NK-92 treated with Interleukin-12 subunit alpha and Interleukin-12 subunit beta, amount 100 ng/mL, for 24 hours (cell line): ENCODE measurements around the gene GAS6.
"Not testable (repeated sequence)": the region's sequence is repeated elsewhere in the genome, so short reads cannot be mapped to it uniquely, and the experiment has no call there.

Experiments
- DNase-seq: peaks from one replicate; lab custom pipeline; 2025; lab: John Stamatoyannopoulos, UW

Gene GAS6

GRCh38 chr13:113867913-113868312 is 4.0 kb upstream of the GAS6 start:
- not testable (repeated sequence) for DNase-seq

GRCh38 chr13:113865427-113865826 is 1.6 kb upstream of the GAS6 start:
- no peak for DNase-seq

GRCh38 chr13:113864273-113864890 is 506 bp upstream of the GAS6 start:
- no peak for DNase-seq

- no peak for DNase-seq
Measured at GRCh38 chr13:113862931-113863523, 849 bp downstream of the GAS6 start.

GRCh38 chr13:113862191-113862930 is 1.5 kb downstream of the GAS6 start:
- DNase-seq: no peak

DNA sequence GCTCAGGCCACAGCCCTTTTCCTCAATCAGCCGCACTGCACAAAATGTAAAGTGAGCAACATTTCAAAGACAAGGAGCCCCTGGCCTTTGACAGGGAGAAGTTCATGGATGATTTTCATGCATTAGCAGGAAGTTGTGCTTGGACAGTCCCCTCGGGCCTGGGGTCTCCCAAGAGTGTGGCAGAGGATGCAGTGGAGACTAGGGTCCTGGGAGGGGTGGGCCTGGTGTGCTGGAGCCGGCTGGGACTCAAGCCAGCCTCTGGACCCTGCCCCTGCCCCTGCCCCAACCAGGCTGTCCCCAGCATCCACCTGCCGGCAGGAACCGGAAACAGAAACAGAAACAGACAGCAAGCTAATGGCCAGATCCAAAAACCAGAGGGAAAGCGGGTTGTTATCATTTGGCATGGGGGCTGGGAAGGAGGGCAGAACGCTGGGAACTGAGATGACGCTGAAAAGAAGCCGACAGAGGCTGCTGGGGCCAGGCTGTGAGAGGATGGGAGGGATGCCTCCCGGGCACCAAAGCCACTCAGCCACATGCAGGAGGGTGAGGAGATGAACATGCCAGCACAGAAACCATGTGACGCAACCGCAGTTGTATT is 2.3 kb downstream of the GAS6 start:
- DNase-seq: no peak

DNA sequence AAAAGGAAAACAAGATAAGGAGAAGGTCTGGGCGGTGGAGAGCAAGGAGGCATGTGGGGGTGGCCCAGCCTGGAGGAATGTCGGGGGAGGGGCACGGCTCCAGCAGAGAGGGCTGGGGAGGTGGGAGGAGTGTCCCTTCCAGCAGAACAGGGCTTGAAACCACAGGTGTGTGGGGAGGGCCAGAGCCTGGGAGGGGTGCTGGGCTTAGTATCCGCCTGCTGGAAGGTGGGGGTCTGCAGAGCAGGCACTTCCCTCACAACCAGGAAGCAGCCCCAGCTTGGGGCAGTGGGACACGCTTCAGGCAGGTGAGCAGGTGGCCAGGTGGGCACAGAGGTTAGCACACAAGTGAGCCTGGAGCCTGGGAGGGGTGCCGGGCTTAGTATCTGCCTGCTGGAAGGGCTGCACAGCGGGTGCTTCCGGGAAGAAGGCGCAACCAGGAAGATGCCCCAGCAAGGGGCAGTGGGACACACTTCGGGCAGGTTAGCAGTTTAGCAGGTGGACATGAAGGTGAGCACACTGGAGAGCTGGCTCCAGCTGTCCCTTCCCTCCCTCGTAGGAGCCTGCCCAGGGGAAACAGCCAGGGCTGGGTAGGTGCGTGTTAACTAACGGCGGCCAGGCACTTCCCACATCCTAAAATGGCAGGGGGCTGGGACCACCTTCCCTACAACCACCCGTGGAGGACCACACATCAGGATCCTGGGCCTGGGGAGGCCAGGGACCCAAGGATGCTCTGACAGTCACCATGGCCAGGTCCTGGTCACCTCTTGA is 3.0 kb downstream of the GAS6 start:
- no peak for DNase-seq

DNA sequence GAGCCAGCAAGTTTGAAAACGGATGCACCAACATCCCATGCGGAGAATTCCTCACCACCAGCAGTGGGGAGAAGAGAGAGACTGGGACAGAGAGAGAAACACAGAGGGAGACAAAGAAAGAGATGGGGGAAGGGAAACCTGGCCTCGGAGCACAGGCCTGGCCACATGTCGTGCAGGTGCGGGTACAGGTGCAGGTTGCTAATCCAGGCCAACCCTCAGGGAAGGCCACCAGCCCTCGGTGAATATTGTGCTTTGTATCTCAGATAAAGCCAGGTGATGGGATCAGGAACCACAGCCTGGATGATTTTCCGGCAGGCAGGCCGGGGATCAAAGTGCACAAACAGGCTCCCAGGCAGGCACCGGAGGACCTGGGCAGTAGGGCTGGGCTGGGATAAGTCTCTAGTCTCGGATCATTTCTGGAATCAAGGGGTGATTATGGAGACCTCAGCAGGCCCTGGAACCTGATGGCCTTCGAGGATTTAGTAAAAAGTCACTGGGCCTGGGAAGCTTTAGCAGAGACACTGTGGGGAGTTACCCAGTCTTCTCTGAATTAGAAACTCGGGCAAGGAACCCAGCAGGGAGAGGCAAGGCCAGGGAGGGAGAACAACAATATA is 3.7 kb downstream of the GAS6 start:
- DNase-seq: no peak

DNA sequence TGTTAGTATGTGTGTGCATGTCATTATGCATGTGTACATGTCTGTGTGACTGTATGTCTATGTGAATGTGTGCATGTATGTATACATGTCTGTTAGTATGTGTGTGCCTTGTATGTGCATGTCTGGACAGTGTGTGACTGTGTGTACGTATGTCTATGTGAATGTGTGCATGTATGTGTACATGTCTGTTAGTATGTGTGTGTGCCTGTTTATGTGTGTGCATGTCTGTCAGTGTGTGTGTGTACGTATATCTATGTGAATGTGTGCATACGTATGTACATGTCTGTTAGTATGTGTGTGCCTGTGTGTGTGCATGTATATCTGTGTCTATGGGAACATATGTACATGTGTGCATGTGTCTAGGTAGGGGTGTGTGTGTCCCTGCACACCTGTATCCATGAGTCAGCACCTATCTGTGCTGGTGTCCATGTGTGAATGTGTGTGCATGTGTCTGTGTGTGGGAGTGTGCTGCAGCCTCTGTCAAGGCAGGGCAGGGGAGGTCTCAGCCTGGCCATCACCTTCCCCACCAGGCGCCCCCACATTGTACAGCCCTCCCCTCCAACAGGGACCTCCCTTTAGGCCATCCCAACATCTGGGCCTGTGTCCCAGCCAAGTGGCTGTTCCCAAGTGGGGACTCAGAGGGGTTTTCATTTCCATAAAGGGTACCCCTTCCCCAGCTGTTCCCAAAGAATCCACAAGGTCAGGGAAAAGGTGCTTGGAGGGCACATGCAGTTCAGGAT is 4.4 kb downstream of the GAS6 start:
- DNase-seq: no peak

- DNase-seq: no peak
Measured at GRCh38 chr13:113857531-113858195, 6.2 kb downstream of the GAS6 start.

DNA sequence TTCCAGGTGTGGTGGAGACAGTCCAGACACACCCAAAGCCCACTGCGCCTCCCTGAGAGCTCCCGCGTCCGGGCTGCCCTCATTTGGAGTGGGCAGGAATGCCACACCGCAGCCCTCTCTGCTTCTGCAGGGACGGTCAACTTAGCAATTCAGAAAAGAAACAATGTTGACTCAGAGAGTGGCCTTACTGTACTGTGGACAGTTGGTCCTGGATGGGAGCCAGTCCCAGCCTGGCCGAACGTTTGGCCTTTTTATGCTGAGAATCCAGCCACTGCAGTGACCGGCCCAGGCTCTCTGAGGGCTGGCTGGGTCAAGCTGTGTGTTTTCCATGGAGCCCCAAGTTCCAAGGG is 7.2 kb downstream of the GAS6 start:
- DNase-seq: no peak

DNA sequence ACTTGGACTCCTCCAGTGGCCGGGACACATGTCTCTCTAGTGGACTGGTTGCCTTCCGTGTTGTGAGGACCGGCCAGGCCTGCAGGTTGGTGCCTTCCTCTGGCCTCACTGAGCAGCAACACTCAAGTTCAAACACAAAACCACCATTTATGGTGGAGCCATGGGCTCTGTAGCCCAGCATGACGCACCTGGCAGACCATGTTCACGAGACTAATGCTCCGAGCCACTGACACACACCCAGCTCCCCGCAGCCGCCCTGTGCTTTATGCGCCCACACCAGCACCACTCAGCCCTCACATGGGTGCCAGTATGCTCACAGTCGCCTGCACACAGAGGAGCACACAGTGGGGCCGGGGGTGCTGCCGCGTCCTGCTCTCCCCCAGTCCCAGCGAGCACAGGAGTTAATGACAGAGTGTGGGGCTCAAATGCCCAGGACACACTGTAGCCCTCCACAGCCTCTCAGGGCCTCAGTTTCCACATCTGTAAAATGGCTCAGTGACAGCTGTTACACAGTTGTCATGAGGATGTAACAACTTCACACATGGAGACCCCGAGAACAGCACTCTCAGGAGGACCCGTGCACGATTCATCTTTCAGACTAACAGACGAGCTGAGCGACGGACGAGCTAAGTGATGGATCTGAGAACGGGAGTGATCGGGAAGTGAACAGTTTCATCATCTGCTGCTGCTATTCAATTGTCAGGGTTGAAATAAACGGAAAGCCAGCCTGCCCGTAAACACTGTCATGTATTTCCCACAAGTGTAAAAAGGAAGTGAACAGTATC is 7.8 kb downstream of the GAS6 start:
- no peak for DNase-seq

- DNase-seq: no peak
Measured at GRCh38 chr13:113855012-113855921, 8.6 kb downstream of the GAS6 start.

GRCh38 chr13:113854238-113855011 is 9.5 kb downstream of the GAS6 start:
- DNase-seq: no peak

GRCh38 chr13:113853518-113854237 is 10.2 kb downstream of the GAS6 start:
- DNase-seq: no peak

- DNase-seq: no peak
Measured at GRCh38 chr13:113852536-113853517, 11.0 kb downstream of the GAS6 start.
